ENCODE data around the gene CDKAL1.
"Not testable (repeated sequence)": the region's sequence is repeated elsewhere in the genome, so short reads cannot be mapped to it uniquely, and the experiment has no call there.

Gene CDKAL1

GRCh38 chr6:21073318-21073839 is 539.1 kb downstream of the CDKAL1 start:
- DNase-seq (ENCODE audit: low spot score in 2 of 2) (no peak), ATAC-seq (ENCODE audit: low read depth) (no peak)
- Mint-ChIP-seq H3K4me1 (no peaks in the 10 kb centered on the region), H3K27ac (no peak overlapping the region), H3K36me3 (peaks cover 52% of the 10 kb centered on the region), H3K9me3 (peaks cover 17% of the 10 kb centered on the region), H3K4me3 (no peak overlapping the region), H3K27me3 (no peaks in the 10 kb centered on the region)

- H3K27ac Mint-ChIP-seq = no peak overlapping the region
- peaks cover 17% of the 10 kb centered on the region for H3K9me3 Mint-ChIP-seq
- no peak for DNase-seq (ENCODE audit: low spot score in 2 of 2)
- no peak overlapping the region for H3K4me3 Mint-ChIP-seq
- ATAC-seq (ENCODE audit: low read depth) = no peak
- peaks cover 51% of the 10 kb centered on the region for H3K36me3 Mint-ChIP-seq
- peaks cover 4% of the 10 kb centered on the region for H3K4me1 Mint-ChIP-seq
- H3K27me3 Mint-ChIP-seq = no peaks in the 10 kb centered on the region
These were observed 540.2 kb downstream of the CDKAL1 start for GRCh38 chr6:21074484-21074883.

GRCh38 chr6:21075986-21076385 is 541.7 kb downstream of the CDKAL1 start:
- Mint-ChIP-seq H3K9me3 (peaks cover 8% of the 10 kb centered on the region), H3K27ac (no peak overlapping the region), H3K4me1 (peaks cover 7% of the 10 kb centered on the region), H3K4me3 (no peak overlapping the region), H3K36me3 (peaks cover 50% of the 10 kb centered on the region), H3K27me3 (no peaks in the 10 kb centered on the region)
- ATAC-seq (ENCODE audit: low read depth) (no peak), DNase-seq (ENCODE audit: low spot score in 2 of 2) (no peak)

GRCh38 chr6:21078497-21078896 is 544.2 kb downstream of the CDKAL1 start:
- no peak overlapping the region for H3K4me3 Mint-ChIP-seq

GRCh38 chr6:21079468-21080048 is 545.3 kb downstream of the CDKAL1 start:
- DNase-seq (ENCODE audit: low spot score in 2 of 2) = no peak
- peaks cover 2% of the 10 kb centered on the region for H3K9me3 Mint-ChIP-seq
- no peak for ATAC-seq (ENCODE audit: low read depth)
- peaks cover 7% of the 10 kb centered on the region for H3K4me1 Mint-ChIP-seq
- no peaks in the 10 kb centered on the region for H3K27me3 Mint-ChIP-seq
- H3K27ac Mint-ChIP-seq = no peak overlapping the region
- H3K4me3 Mint-ChIP-seq = no peak overlapping the region
- peaks cover 28% of the 10 kb centered on the region for H3K36me3 Mint-ChIP-seq

More at GRCh38 chr6:21078497-21078896, 544.2 kb downstream of the CDKAL1 start:
- ATAC-seq (ENCODE audit: low read depth) = no peak
- Mint-ChIP-seq H3K4me1 (peaks cover 7% of the 10 kb centered on the region), H3K9me3 (peaks cover 2% of the 10 kb centered on the region), H3K36me3 (peaks cover 32% of the 10 kb centered on the region), H3K27me3 (no peaks in the 10 kb centered on the region), H3K27ac (no peak overlapping the region)
- no peak for DNase-seq (ENCODE audit: low spot score in 2 of 2)

GRCh38 chr6:21080221-21080620 is 546.0 kb downstream of the CDKAL1 start:
- ATAC-seq (ENCODE audit: low read depth) (no peak), DNase-seq (ENCODE audit: low spot score in 2 of 2) (no peak)
- Mint-ChIP-seq H3K27me3 (no peaks in the 10 kb centered on the region), H3K36me3 (peaks cover 29% of the 10 kb centered on the region), H3K4me1 (peaks cover 7% of the 10 kb centered on the region), H3K4me3 (no peak overlapping the region), H3K9me3 (peaks cover 2% of the 10 kb centered on the region), H3K27ac (no peak overlapping the region)

- H3K36me3 Mint-ChIP-seq = peaks cover 35% of the 10 kb centered on the region
- DNase-seq (ENCODE audit: low spot score in 2 of 2) = no peak
- peaks cover 7% of the 10 kb centered on the region for H3K4me1 Mint-ChIP-seq
- H3K9me3 Mint-ChIP-seq = no peaks in the 10 kb centered on the region
- H3K27me3 Mint-ChIP-seq = no peaks in the 10 kb centered on the region
- ATAC-seq (ENCODE audit: low read depth) = no peak
- no peak overlapping the region for H3K4me3 Mint-ChIP-seq
- H3K27ac Mint-ChIP-seq = no peak overlapping the region
These were observed 547.8 kb downstream of the CDKAL1 start for GRCh38 chr6:21082091-21082490.

GRCh38 chr6:21083708-21084107 is 549.5 kb downstream of the CDKAL1 start:
- H3K9me3 Mint-ChIP-seq = no peaks in the 10 kb centered on the region
- H3K36me3 Mint-ChIP-seq = peaks cover 27% of the 10 kb centered on the region
- peaks cover 4% of the 10 kb centered on the region for H3K4me1 Mint-ChIP-seq
- no peaks in the 10 kb centered on the region for H3K27me3 Mint-ChIP-seq
- no peak overlapping the region for H3K27ac Mint-ChIP-seq
- DNase-seq (ENCODE audit: low spot score in 2 of 2) = no peak
- no peak for ATAC-seq (ENCODE audit: low read depth)
- no peak overlapping the region for H3K4me3 Mint-ChIP-seq

GRCh38 chr6:21084656-21085055 is 550.4 kb downstream of the CDKAL1 start:
- DNase-seq (ENCODE audit: low spot score in 2 of 2) (no peak), ATAC-seq (ENCODE audit: low read depth) (no peak)
- H3K4me3 Mint-ChIP-seq = no peak overlapping the region
- no peaks in the 10 kb centered on the region for H3K27me3 Mint-ChIP-seq
- peaks cover 6% of the 10 kb centered on the region for H3K4me1 Mint-ChIP-seq
- H3K36me3 Mint-ChIP-seq = peaks cover 28% of the 10 kb centered on the region
- H3K27ac Mint-ChIP-seq = no peak overlapping the region
- no peaks in the 10 kb centered on the region for H3K9me3 Mint-ChIP-seq

- Mint-ChIP-seq H3K4me3 (no peak overlapping the region), H3K27ac (no peak overlapping the region), H3K36me3 (peaks cover 24% of the 10 kb centered on the region), H3K27me3 (no peaks in the 10 kb centered on the region), H3K4me1 (peaks cover 6% of the 10 kb centered on the region), H3K9me3 (no peaks in the 10 kb centered on the region)
- no peak for DNase-seq (ENCODE audit: low spot score in 2 of 2)
- ATAC-seq (ENCODE audit: low read depth) = no peak
These were observed 551.0 kb downstream of the CDKAL1 start for GRCh38 chr6:21085211-21085610.

- Mint-ChIP-seq H3K36me3 (peaks cover 21% of the 10 kb centered on the region), H3K27me3 (no peaks in the 10 kb centered on the region), H3K4me1 (peaks cover 3% of the 10 kb centered on the region), H3K9me3 (no peaks in the 10 kb centered on the region), H3K4me3 (no peak overlapping the region), H3K27ac (no peak overlapping the region)
- ATAC-seq (ENCODE audit: low read depth) = no peak
- no peak for DNase-seq (ENCODE audit: low spot score in 2 of 2)
These were observed 551.4 kb downstream of the CDKAL1 start for GRCh38 chr6:21085643-21086042.

GRCh38 chr6:21087188-21087587 is 552.9 kb downstream of the CDKAL1 start:
- DNase-seq (ENCODE audit: low spot score in 2 of 2) (no peak), ATAC-seq (ENCODE audit: low read depth) (no peak)
- Mint-ChIP-seq H3K27ac (no peak overlapping the region), H3K4me3 (no peak overlapping the region), H3K9me3 (no peaks in the 10 kb centered on the region), H3K36me3 (peaks cover 22% of the 10 kb centered on the region), H3K4me1 (peaks cover 3% of the 10 kb centered on the region), H3K27me3 (no peaks in the 10 kb centered on the region)

GRCh38 chr6:21091411-21091810 is 557.2 kb downstream of the CDKAL1 start:
- peak overlapping the region; percentile 51 for H3K27ac Mint-ChIP-seq
- no peak overlapping the region for H3K4me3 Mint-ChIP-seq
- H3K27me3 Mint-ChIP-seq = no peaks in the 10 kb centered on the region
- ATAC-seq (ENCODE audit: low read depth) (no peak), DNase-seq (ENCODE audit: low spot score in 2 of 2) (no peak)
- H3K36me3 Mint-ChIP-seq = peaks cover 28% of the 10 kb centered on the region
- peaks cover 3% of the 10 kb centered on the region for H3K4me1 Mint-ChIP-seq
- no peaks in the 10 kb centered on the region for H3K9me3 Mint-ChIP-seq

GRCh38 chr6:21092231-21092772 is 558.0 kb downstream of the CDKAL1 start:
- not testable (repeated sequence) for H3K27me3 Mint-ChIP-seq; H3K4me1 Mint-ChIP-seq; H3K9me3 Mint-ChIP-seq; DNase-seq (ENCODE audit: low spot score in 2 of 2); H3K4me3 Mint-ChIP-seq; H3K27ac Mint-ChIP-seq; ATAC-seq (ENCODE audit: low read depth)
- peaks cover 24% of the 10 kb centered on the region for H3K36me3 Mint-ChIP-seq

GRCh38 chr6:21095462-21095861 is 561.2 kb downstream of the CDKAL1 start:
- no peaks in the 10 kb centered on the region for H3K27me3 Mint-ChIP-seq
- H3K4me3 Mint-ChIP-seq = no peak overlapping the region
- peaks cover 22% of the 10 kb centered on the region for H3K36me3 Mint-ChIP-seq
- no peak for ATAC-seq (ENCODE audit: low read depth)
- DNase-seq (ENCODE audit: low spot score in 2 of 2) = no peak
- H3K4me1 Mint-ChIP-seq = peaks cover 21% of the 10 kb centered on the region
- no peaks in the 10 kb centered on the region for H3K9me3 Mint-ChIP-seq
- no peak overlapping the region for H3K27ac Mint-ChIP-seq
